Retinal pigment epithelial cell (primary cell): ENCODE measurements around the gene LIAS.

Source experiments
- DNase-seq: peaks from one replicate; pipeline ENCODE4 v3.0.0-alpha.2; 2010; ENCODE audit warnings: low read depth
- H3K4me3 ChIP-seq: 2 replicates; pipeline ENCODE4 v1.5.1; 2011; ENCODE audit warnings: mild to moderate bottlenecking, low read length, control low read depth, moderate library complexity
- CTCF ChIP-seq: conservative IDR thresholded peaks from 2 replicates; pipeline ENCODE4 v1.5.1; 2011; ENCODE audit warnings: low read depth, low read length, control low read depth, inconsistent platforms

Gene LIAS

GRCh38 chr4:39526765-39527295 is 68.0 kb downstream of the LIAS start:
- no peak for TF ChIP-seq CTCF
- peak overlapping the region; percentile 95 for H3K4me3 ChIP-seq
- no peak for DNase-seq

GRCh38 chr4:39527296-39528060 is 68.6 kb downstream of the LIAS start, which contains the start of gene UGDH:
UGDH (minus strand) TSS chr4:39527439; CDS start chr4:39521512, 5,927 bp downstream.
- TF ChIP-seq CTCF, result no peak
- peak within 1 kb of the TSS; percentile 95 for H3K4me3 ChIP-seq
- DNase-seq, result peak; percentile 96

GRCh38 chr4:39528061-39528465 is 69.2 kb downstream of the LIAS start:
- no peak for DNase-seq
- no peak for TF ChIP-seq CTCF
- peak overlapping the region; percentile 95 for H3K4me3 ChIP-seq
